ENCODE measurements around the gene SHISAL2B. TPM values are rescaled to one million over a fixed set of nuclear protein-coding genes. Genes with fewer than 3 reads are reported as not detected.

SHISAL2B gene
- total and polyA plus RNA-seq, 4 donors = not detected

DNA sequence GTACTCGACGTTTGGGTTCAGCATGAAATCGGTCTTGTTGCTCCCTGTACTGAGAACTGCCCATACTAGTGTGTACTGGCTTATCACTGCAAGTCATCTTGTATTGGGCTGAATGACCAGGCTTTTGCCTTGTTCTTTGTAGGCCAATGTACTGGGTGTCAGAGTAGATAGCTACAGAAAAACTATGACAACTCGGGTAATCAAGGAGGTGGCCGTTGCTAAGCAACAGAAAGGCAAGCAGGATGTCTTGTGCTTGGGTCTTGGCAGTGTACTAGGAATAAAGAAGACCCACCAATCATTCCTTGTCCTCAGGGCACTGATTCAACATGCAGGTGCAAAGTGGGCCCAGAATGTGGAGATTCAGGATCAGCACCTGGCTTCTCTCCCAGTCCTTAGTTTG is 11.9 kb upstream of the SHISAL2B start:
- WGBS = 80% methylated on average over 5 of the region's 5 CpGs
- H3K27ac ChIP-seq (ENCODE audit: low read depth in 1 of 2, low read length in 2 of 2) = no peak overlapping the region
- no peak for DNase-seq (ENCODE audit: low spot score)
- H3K27me3 ChIP-seq (ENCODE audit: control insufficient read depth in 4 of 4, insufficient read depth in 4 of 4, low read length in 3 of 4) = no peaks in the 10 kb centered on the region
- no peak overlapping the region for H3K9ac ChIP-seq (ENCODE audit: low read depth in 1 of 2, low read length in 2 of 2)
- no peaks in the 10 kb centered on the region for H3K36me3 ChIP-seq (ENCODE audit: control insufficient read depth in 4 of 4, insufficient read depth in 3 of 4, low read depth in 1 of 4, low read length in 3 of 4)
- TF ChIP-seq NR2F2 (IDR thresholded peaks at IDR 0.05) = no peak
- no peaks in the 10 kb centered on the region for H3K9me3 ChIP-seq (ENCODE audit: control insufficient read depth in 4 of 4, low read length in 3 of 4)
- H3K4me1 ChIP-seq (ENCODE audit: control insufficient read depth in 4 of 4, insufficient read depth in 4 of 4, low read length in 3 of 4) = no peaks in the 10 kb centered on the region
- no peak overlapping the region for H3K4me3 ChIP-seq (ENCODE audit: low read depth in 1 of 3, low read length in 3 of 3)

DNA sequence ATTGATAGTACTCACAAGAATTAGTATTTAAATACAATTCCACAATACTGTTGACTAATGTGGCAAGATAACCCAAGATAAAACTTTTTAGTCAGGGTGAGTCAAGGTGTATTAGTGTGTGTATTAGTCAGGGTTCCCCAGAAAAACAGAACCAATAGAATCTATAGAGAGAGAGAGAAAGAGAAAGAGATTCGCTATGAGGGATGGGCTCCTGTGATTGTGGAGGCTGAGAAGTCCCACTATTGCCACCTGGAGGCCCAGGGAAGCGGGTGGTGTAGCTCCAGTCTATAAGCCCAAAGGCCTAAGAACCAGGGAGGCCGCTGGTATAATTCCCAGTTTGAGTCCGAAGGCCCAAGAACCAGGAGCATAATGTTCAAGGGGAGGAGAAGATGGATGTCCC is 10.0 kb upstream of the SHISAL2B start:
- H3K9me3 ChIP-seq (ENCODE audit: control insufficient read depth in 4 of 4, low read length in 3 of 4) = no peaks in the 10 kb centered on the region
- no peak overlapping the region for H3K9ac ChIP-seq (ENCODE audit: low read depth in 1 of 2, low read length in 2 of 2)
- DNase-seq (ENCODE audit: low spot score) = no peak
- no peaks in the 10 kb centered on the region for H3K4me1 ChIP-seq (ENCODE audit: control insufficient read depth in 4 of 4, insufficient read depth in 4 of 4, low read length in 3 of 4)
- no peak overlapping the region for H3K4me3 ChIP-seq (ENCODE audit: low read depth in 1 of 3, low read length in 3 of 3)
- no peaks in the 10 kb centered on the region for H3K27me3 ChIP-seq (ENCODE audit: control insufficient read depth in 4 of 4, insufficient read depth in 4 of 4, low read length in 3 of 4)
- no peaks in the 10 kb centered on the region for H3K36me3 ChIP-seq (ENCODE audit: control insufficient read depth in 4 of 4, insufficient read depth in 3 of 4, low read depth in 1 of 4, low read length in 3 of 4)
- TF ChIP-seq, protein P1, sequence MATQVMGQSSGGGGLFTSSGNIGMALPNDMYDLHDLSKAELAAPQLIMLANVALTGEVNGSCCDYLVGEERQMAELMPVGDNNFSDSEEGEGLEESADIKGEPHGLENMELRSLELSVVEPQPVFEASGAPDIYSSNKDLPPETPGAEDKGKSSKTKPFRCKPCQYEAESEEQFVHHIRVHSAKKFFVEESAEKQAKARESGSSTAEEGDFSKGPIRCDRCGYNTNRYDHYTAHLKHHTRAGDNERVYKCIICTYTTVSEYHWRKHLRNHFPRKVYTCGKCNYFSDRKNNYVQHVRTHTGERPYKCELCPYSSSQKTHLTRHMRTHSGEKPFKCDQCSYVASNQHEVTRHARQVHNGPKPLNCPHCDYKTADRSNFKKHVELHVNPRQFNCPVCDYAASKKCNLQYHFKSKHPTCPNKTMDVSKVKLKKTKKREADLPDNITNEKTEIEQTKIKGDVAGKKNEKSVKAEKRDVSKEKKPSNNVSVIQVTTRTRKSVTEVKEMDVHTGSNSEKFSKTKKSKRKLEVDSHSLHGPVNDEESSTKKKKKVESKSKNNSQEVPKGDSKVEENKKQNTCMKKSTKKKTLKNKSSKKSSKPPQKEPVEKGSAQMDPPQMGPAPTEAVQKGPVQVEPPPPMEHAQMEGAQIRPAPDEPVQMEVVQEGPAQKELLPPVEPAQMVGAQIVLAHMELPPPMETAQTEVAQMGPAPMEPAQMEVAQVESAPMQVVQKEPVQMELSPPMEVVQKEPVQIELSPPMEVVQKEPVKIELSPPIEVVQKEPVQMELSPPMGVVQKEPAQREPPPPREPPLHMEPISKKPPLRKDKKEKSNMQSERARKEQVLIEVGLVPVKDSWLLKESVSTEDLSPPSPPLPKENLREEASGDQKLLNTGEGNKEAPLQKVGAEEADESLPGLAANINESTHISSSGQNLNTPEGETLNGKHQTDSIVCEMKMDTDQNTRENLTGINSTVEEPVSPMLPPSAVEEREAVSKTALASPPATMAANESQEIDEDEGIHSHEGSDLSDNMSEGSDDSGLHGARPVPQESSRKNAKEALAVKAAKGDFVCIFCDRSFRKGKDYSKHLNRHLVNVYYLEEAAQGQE (IDR thresholded peaks at IDR 0.05) = no peak
- no peak for TF ChIP-seq GABPA (IDR thresholded peaks at IDR 0.05 in 1 of 2, conservative IDR thresholded peaks at IDR 0.05 in 1 of 2)
- no peak for TF ChIP-seq NR2F2 (IDR thresholded peaks at IDR 0.05)
- no peak for TF ChIP-seq TAF1 (conservative IDR thresholded peaks at IDR 0.05)
- no peak for TF ChIP-seq FOXA1 (IDR thresholded peaks at IDR 0.05)
- no peak for TF ChIP-seq RAD21 (IDR thresholded peaks at IDR 0.05)
- no peak for TF ChIP-seq JUND (IDR thresholded peaks at IDR 0.05)
- TF ChIP-seq, protein P2, sequence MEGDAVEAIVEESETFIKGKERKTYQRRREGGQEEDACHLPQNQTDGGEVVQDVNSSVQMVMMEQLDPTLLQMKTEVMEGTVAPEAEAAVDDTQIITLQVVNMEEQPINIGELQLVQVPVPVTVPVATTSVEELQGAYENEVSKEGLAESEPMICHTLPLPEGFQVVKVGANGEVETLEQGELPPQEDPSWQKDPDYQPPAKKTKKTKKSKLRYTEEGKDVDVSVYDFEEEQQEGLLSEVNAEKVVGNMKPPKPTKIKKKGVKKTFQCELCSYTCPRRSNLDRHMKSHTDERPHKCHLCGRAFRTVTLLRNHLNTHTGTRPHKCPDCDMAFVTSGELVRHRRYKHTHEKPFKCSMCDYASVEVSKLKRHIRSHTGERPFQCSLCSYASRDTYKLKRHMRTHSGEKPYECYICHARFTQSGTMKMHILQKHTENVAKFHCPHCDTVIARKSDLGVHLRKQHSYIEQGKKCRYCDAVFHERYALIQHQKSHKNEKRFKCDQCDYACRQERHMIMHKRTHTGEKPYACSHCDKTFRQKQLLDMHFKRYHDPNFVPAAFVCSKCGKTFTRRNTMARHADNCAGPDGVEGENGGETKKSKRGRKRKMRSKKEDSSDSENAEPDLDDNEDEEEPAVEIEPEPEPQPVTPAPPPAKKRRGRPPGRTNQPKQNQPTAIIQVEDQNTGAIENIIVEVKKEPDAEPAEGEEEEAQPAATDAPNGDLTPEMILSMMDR (IDR thresholded peaks at IDR 0.05; ENCODE audit: low read depth, low read length, missing input control) = no peak
- TF ChIP-seq, protein P3, sequence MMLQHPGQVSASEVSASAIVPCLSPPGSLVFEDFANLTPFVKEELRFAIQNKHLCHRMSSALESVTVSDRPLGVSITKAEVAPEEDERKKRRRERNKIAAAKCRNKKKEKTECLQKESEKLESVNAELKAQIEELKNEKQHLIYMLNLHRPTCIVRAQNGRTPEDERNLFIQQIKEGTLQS (IDR thresholded peaks at IDR 0.05) = no peak
- no peak for TF ChIP-seq SP1 (IDR thresholded peaks at IDR 0.05)
- TF ChIP-seq FOXA2 (IDR thresholded peaks at IDR 0.05) = no peak
- no peak for TF ChIP-seq HNF4A (conservative IDR thresholded peaks at IDR 0.05)
- TF ChIP-seq HNF4G (IDR thresholded peaks at IDR 0.05) = no peak
- WGBS = 85% methylated on average over 4 of the region's 4 CpGs
- no peak overlapping the region for H3K27ac ChIP-seq (ENCODE audit: low read depth in 1 of 2, low read length in 2 of 2)

DNA sequence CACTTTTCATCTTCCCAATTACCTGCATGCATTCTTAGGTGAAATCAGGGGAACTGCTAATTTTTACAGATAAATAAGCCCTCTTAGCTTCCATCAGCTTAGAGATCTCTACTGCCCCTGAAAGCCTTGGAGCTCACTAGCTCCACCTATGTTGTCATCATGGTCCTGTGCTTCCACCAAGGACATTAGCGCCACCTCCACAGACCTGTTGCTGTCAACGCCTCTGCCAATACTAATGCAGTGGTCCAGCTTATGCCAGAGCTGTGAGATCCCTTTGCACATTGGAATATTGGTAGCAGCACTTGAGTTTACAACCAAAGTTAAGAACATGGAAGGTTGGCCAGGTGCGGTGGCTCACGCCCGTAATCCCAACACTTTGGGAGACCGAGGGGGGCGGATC is 7.7 kb upstream of the SHISAL2B start:
- H3K27me3 ChIP-seq (ENCODE audit: control insufficient read depth in 4 of 4, insufficient read depth in 4 of 4, low read length in 3 of 4) = peaks cover 0 to 4% (median 0%) of the 10 kb centered on the region in 4 donors
- H3K4me1 ChIP-seq (ENCODE audit: control insufficient read depth in 4 of 4, insufficient read depth in 4 of 4, low read length in 3 of 4) = no peaks in the 10 kb centered on the region
- H3K9ac ChIP-seq (ENCODE audit: low read depth in 1 of 2, low read length in 2 of 2) = no peak overlapping the region
- no peak for TF ChIP-seq YY1 (IDR thresholded peaks at IDR 0.05)
- TF ChIP-seq, protein P4, sequence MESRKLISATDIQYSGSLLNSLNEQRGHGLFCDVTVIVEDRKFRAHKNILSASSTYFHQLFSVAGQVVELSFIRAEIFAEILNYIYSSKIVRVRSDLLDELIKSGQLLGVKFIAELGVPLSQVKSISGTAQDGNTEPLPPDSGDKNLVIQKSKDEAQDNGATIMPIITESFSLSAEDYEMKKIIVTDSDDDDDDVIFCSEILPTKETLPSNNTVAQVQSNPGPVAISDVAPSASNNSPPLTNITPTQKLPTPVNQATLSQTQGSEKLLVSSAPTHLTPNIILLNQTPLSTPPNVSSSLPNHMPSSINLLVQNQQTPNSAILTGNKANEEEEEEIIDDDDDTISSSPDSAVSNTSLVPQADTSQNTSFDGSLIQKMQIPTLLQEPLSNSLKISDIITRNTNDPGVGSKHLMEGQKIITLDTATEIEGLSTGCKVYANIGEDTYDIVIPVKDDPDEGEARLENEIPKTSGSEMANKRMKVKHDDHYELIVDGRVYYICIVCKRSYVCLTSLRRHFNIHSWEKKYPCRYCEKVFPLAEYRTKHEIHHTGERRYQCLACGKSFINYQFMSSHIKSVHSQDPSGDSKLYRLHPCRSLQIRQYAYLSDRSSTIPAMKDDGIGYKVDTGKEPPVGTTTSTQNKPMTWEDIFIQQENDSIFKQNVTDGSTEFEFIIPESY (IDR thresholded peaks at IDR 0.05) = no peak
- no peak for TF ChIP-seq RAD21 (IDR thresholded peaks at IDR 0.05)
- H3K4me3 ChIP-seq (ENCODE audit: low read depth in 1 of 3, low read length in 3 of 3) = no peak overlapping the region
- no peaks in the 10 kb centered on the region for H3K36me3 ChIP-seq (ENCODE audit: control insufficient read depth in 4 of 4, insufficient read depth in 3 of 4, low read depth in 1 of 4, low read length in 3 of 4)
- DNase-seq (ENCODE audit: low spot score) = no peak
- H3K9me3 ChIP-seq (ENCODE audit: control insufficient read depth in 4 of 4, low read length in 3 of 4) = no peaks in the 10 kb centered on the region
- WGBS = 93% methylated on average over 7 of the region's 7 CpGs
- H3K27ac ChIP-seq (ENCODE audit: low read depth in 1 of 2, low read length in 2 of 2) = no peak overlapping the region
